ENCODE measurements around the gene IFIT3.
"Not testable (repeated sequence)": the region's sequence is repeated elsewhere in the genome, so short reads cannot be mapped to it uniquely, and the experiment has no call there.

The IFIT3 gene

DNA sequence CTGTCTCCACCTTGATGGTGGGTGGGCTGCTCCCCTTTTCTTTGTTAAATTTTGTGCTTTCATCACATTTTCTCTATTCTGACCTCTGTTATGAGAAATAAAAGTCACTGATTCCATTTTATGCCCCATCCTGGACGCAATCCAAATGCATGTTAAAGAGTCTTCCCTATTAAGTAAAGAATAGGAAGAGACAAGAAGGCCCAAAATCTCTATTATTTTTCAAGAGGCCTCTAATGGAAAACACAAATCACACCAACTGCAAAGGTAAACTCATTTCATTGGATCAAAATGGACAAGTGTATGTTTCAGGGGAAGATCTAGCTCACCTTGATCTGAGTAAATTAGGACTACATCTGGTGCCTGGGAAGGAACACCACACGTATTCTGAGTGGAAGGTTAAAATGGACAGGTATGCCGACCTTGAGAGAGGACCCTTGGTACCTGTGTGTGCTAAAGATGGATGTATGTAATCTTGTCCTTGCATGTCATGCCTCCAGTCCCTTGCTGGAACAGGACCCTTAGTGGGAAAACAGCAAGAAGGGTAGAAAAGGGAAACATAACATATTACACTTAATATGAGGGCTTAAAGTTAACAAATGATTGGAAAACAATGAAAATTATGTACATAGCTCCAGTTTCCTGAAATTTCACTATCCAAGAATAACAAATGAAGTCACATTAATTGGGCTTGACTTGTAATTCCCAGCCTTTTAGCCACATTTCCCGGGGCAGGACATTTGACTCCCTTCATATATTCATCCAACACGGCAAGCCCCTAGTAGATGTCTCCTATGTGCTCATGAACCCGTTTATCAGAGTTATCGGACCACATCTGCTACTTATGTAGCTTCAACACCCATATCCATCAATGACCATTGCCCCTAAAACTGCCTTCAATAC lies 18.4 kb upstream of the IFIT3 start:
- H3K27ac ChIP-seq = no peak overlapping the region
- TF ChIP-seq ZFX (IDR thresholded peaks at IDR 0.05) = no peak
- TF ChIP-seq CTCF (conservative IDR thresholded peaks at IDR 0.05) = no peak

- H3K27ac ChIP-seq = no peak overlapping the region
- TF ChIP-seq ZFX (IDR thresholded peaks at IDR 0.05) (no peak), CTCF (conservative IDR thresholded peaks at IDR 0.05) (no peak)
Observed at GRCh38 chr10:89310056-89310893, 17.5 kb upstream of the IFIT3 start.

GRCh38 chr10:89312973-89313372 lies 14.8 kb upstream of the IFIT3 start:
- no peak overlapping the region for H3K27ac ChIP-seq
- TF ChIP-seq CTCF (conservative IDR thresholded peaks at IDR 0.05) (no peak), ZFX (IDR thresholded peaks at IDR 0.05) (no peak)

GRCh38 chr10:89314676-89315075 lies 13.1 kb upstream of the IFIT3 start:
- TF ChIP-seq CTCF (conservative IDR thresholded peaks at IDR 0.05) = no peak
- TF ChIP-seq ZFX (IDR thresholded peaks at IDR 0.05) = no peak

GRCh38 chr10:89318047-89318446 lies 9.8 kb upstream of the IFIT3 start:
- H3K27ac ChIP-seq = not testable (repeated sequence)

More at GRCh38 chr10:89314676-89315075, 13.1 kb upstream of the IFIT3 start:
- no peak overlapping the region for H3K27ac ChIP-seq

DNA sequence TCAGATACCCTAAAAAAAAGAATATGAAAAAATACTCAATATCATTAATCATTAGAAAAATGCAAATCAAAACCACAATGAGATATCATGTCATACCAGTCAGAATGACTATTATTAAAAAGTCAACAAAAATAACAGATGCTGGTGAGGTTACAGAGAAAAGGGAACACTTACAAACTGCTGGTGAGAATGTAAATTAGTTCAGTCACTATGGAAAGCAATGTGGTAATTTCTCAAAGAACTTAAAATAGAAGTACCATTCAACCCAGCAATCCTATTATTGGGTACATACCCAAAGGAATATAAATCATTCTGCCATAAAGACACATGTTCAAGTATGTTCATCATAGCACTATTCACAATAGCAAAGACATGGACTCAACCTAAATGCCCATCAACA lies 2.7 kb upstream of the IFIT3 start:
- H3K27ac ChIP-seq = not testable (repeated sequence)

GRCh38 chr10:89325856-89326255 lies 1.9 kb upstream of the IFIT3 start:
- not testable (repeated sequence) for H3K27ac ChIP-seq

GRCh38 chr10:89329151-89329550 lies 1.4 kb downstream of the IFIT3 start:
- TF ChIP-seq ZFX (IDR thresholded peaks at IDR 0.05) (no peak), CTCF (conservative IDR thresholded peaks at IDR 0.05) (no peak)

DNA sequence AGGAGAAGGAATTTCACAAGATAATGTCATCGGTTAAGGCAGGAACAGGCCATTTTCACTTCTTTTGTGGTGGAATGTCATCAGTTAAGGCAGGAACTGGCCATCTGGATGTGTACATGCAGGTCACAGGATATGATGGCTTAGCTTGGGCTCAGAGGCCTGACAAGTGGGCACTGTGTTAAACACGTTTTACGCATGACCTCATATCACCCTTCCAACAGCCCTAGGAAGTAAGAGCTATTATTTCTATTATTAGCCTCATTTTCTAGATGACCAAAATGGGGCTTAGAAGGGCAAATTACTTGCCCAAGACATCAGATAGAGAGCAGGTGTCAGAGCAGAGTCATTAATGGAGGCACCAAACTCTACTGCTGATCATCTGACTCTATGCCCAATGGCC lies 2.2 kb downstream of the IFIT3 start:
- H3K27ac ChIP-seq = not testable (repeated sequence)

More at GRCh38 chr10:89329151-89329550, 1.4 kb downstream of the IFIT3 start:
- H3K27ac ChIP-seq = no peak overlapping the region

Data from C4-2B (cell line).